ENCODE results near the gene PAX1.

GRCh38 chr20:21684671-21685070 lies 20.8 kb upstream of the PAX1 start:
- TF ChIP-seq EZH2 (IDR thresholded peaks at IDR 0.05; ENCODE audit: low read depth, unreplicated experiment) (no peak), ETS1 (IDR thresholded peaks at IDR 0.05) (no peak)

All from GM23338 (cell line).